Posterior vena cava (tissue), 2 donors: ENCODE data around the gene SPOCK1. TPM values are rescaled to one million over a fixed set of nuclear protein-coding genes. Genes with fewer than 3 reads are reported as not detected.

Experiments used
- DNase-seq: peaks from one replicate; pipeline ENCODE4 v3.0.0-alpha.2; 2020; ENCODE audit warnings: low spot score
- intact Hi-C, 2 donors: fragments of 100-400 bp; cut with DNase I; formaldehyde crosslinking; loops; one replicate each; pipeline versions ENCODE4 v1.14.1 to v1.14.2; 2022 to 2023
- total RNA-seq, 2 donors: library from RNA; stranded (reverse); fragmentation: NEBNext Ultra II Directional; extraction: Animal tissue kit (Norgen Biotek cat#: 25700); gene quantifications; one replicate each; pipeline ENCODE4 v1.2.1, GENCODE V29; 2021
- donor health status: DM: yes; HTN: yes; CAD: no.
- donor health status: DM: yes; HTN: yes; CAD: no.

The SPOCK1 gene
- total RNA-seq, 2 donors from 2014 or later = 100 to 106 TPM

- intact Hi-C loops = loop anchor here in 1 of 2 donors (5.0 kb wide), 1 partner anchor 993 kb away; no protein-coding TSS in a partner anchor
- no peak for DNase-seq
Measured at GRCh38 chr5:137164961-137165360, 334.2 kb downstream of the SPOCK1 start.

- DNase-seq = no peak
- intact Hi-C loops = loop anchor here in 1 of 2 donors (5.0 kb wide), 1 partner anchor 992 kb away; no protein-coding TSS in a partner anchor
Measured at GRCh38 chr5:137164536-137164935, 334.6 kb downstream of the SPOCK1 start.

GRCh38 chr5:137158691-137159090 lies 340.4 kb downstream of the SPOCK1 start:
- intact Hi-C loops = no loop called here
- no peak for DNase-seq

DNA sequence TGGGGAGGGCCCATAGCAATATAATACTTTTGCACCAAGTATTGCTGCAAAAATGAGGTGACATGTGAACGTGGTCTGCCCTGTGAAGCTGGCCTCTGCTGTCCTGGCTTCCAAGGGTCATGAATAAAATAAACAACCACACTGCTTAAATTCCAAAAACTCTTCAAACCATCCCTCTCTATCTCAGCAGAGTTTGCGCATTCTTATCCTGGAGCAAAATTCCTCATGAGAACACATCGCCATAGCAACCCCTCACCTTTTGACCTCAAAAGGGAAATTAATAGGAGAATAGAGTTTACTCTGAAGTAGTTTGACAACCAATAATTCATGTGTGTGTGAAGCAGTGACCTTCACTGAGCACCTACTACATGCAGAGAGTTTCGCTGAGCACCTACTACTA lies 342.9 kb downstream of the SPOCK1 start:
- DNase-seq = no peak
- intact Hi-C loops = no loop called here

DNA sequence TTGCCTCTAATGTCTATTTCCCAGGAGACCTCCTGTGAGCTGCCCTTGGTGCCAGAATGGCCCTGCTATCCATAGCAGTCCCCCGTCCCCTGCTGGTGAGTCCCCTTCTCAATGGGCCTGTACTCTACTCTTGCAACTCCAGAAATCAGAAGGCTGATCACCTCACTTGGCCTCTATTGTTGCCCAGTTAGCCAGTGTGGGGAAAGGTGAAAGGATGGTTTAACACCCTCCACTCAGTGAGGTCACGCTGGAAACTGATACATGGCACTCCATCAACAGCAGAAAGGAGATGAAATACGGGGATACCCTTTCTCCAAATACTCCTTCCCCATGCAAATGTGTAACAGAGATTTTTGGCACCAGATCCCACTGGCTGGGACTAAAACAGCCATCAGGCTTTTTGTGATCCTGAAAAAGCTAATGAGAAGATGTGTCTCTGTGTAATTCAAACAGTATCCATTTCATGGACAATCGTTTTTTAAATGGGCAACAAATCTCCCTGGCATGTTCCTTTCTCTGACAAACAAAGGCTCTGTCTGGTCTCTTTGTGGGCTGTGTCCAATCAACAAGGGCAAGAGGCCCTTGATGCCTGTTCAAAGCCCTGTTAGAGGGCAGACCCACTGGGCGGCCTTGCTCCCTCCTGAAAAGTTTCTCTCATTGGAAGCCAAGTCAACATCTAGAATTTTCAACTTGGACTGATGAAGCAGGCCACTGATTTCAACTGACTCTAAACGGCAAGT lies 343.7 kb downstream of the SPOCK1 start:
- DNase-seq = no peak
- intact Hi-C loops = no loop called here

GRCh38 chr5:137152616-137153015 lies 346.5 kb downstream of the SPOCK1 start:
- intact Hi-C loops = no loop called here
- DNase-seq = no peak

DNA sequence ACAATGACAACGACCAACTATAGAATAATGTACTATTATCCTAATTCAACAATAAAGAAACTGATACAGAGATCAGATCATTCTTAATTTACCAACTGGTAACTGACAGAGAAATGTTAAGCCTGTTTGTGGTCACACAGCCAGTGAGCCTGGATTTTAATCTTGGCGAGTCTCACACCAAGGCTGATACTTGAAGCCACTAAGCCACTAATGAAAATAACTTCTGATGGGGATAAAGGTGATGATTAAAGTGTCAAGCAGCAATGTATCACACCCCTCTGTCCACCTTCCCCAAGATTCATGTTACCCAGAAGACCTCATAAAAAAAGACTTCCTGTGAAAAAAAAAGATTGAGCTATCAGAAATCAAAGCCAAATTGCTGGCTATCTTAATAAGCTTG lies 350.5 kb downstream of the SPOCK1 start:
- intact Hi-C loops = no loop called here
- no peak for DNase-seq

- no peak for DNase-seq
- intact Hi-C loops = no loop called here
Measured at GRCh38 chr5:137148159-137148558, 351.0 kb downstream of the SPOCK1 start.

GRCh38 chr5:137147346-137147745 lies 351.8 kb downstream of the SPOCK1 start:
- intact Hi-C loops = no loop called here
- DNase-seq = no peak

- no peak for DNase-seq
- intact Hi-C loops = no loop called here
Measured at GRCh38 chr5:137146402-137146890, 352.7 kb downstream of the SPOCK1 start.

GRCh38 chr5:137145721-137146120 lies 353.4 kb downstream of the SPOCK1 start:
- DNase-seq = no peak
- intact Hi-C loops = no loop called here

DNA sequence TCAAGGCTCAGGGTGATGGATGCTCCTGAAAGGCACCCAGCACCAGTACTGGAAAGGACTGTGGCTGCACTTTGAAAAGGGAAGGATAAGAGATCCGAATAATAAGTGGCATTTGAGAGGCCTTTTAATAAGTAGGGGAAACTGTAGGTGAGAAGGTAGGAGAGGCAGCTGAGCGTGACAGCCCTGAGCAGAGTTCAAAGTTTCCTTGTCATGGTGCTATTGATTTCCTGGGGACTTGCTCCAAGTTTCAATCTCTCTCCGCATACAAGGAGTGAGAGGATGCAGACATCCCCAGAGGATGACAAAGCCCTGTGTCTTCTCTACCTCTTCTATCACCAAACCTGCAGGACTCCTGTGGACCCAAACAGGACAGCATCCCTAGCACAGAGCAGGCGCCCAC lies 354.5 kb downstream of the SPOCK1 start:
- no peak for DNase-seq
- intact Hi-C loops = no loop called here

DNA sequence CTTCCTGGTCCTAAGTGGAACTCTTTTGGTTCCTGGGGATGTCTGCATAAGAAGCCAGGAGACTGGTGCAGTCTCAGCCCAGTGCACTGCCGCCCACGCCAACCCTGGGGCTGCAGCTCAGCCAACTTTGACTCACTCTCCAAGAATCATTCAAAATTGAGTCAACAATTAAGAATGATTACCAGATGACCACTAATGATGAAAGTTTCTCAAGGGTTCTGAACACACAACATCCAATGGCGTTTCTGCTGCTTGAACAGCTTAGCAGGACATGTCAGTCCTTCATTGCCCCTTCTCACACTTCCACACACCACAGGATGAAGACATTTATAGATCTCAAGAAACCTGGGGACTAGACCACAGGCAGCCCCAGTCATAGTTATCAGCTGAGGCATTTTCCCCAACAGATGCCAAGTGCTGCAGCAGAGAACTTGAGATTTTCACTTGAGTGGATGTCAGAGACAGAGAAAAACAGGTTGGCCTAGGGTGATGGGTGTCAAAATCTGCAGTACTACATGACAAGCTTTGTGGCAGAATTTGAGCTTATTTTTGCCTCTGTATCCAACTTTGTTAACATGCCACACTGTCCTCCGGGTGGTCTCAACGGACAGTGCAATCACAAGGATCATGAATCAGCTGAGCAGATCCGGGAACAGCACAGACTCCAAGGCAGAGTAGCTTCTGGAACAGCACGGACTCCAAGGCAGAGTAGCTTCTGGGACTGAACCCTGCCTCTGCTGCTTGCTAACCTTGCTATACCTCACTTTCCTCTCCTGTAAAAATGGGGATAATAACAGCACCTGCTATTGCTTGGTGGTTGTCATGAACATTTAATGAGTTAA lies 356.1 kb downstream of the SPOCK1 start:
- intact Hi-C loops = no loop called here
- DNase-seq = peak; percentile 93

- DNase-seq = no peak
- intact Hi-C loops = no loop called here
Measured at GRCh38 chr5:137142346-137142745, 356.8 kb downstream of the SPOCK1 start.

GRCh38 chr5:137141779-137142178 lies 357.3 kb downstream of the SPOCK1 start:
- no peak for DNase-seq
- intact Hi-C loops = no loop called here

GRCh38 chr5:137136991-137137632 lies 362.0 kb downstream of the SPOCK1 start:
- DNase-seq = no peak
- intact Hi-C loops = no loop called here

GRCh38 chr5:137134920-137135532 lies 364.1 kb downstream of the SPOCK1 start:
- no peak for DNase-seq
- intact Hi-C loops = no loop called here

DNA sequence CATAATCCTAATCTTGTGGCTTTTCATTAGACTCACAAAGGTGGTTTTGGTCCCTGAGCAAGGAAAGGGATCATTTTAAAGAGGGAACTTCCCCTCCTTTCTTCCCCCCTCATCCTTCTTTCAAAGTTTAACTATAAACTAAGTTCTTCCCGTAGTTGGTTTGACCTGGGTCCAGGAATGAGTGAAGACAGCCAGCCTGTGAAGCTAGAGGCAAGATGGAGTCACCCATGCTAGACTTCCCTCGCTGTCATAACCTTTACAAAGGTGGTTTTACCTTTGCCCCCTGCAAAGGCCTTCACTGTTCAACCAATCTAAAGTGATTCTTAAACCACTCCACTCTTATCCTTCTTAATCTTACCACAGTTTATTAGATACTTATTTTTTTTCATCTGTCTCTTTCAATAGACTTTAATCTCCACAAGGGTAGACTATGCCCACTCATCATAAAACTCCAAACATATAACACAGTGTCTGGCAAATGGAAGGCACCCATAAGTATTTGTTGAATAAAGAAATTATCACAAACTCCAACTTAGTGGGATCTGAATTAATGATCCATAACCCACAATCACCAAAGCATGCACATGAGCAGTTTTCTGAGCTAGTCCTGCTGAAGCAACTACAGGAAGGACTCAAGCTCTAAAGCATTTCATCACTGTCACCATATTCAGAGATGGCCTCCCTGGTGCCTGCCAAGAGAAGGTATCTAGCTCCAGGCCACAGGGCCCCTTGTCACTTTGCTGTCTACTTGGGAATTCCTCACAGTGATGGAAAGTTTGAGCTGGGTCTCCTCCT lies 369.0 kb downstream of the SPOCK1 start:
- DNase-seq = no peak
- intact Hi-C loops = no loop called here

GRCh38 chr5:137128012-137128411 lies 371.1 kb downstream of the SPOCK1 start:
- intact Hi-C loops = no loop called here
- no peak for DNase-seq
